DOHH2 (cell line): ENCODE data around the gene PKDCC.

Experiments
- EZH2phosphoT487 ChIP-seq: fragments of 200-600 bp; sonication (generic); IDR thresholded peaks from 2 replicates; pipeline ENCODE4 v1.6.1; 2017; ENCODE audit warnings: borderline replicate concordance, mild to moderate bottlenecking, antibody characterized with exemption, low read length, moderate library complexity, mixed read lengths
- TF ChIP-seq, protein P1 (sequence below): fragments of 200-600 bp; sonication (generic); IDR thresholded peaks from one replicate; pipeline ENCODE4 v1.5.1; 2014; ENCODE audit warnings: antibody characterized with exemption, mild to moderate bottlenecking, low read depth, low read length; ENCODE audit not compliant: poor library complexity, severe bottlenecking

DNA sequence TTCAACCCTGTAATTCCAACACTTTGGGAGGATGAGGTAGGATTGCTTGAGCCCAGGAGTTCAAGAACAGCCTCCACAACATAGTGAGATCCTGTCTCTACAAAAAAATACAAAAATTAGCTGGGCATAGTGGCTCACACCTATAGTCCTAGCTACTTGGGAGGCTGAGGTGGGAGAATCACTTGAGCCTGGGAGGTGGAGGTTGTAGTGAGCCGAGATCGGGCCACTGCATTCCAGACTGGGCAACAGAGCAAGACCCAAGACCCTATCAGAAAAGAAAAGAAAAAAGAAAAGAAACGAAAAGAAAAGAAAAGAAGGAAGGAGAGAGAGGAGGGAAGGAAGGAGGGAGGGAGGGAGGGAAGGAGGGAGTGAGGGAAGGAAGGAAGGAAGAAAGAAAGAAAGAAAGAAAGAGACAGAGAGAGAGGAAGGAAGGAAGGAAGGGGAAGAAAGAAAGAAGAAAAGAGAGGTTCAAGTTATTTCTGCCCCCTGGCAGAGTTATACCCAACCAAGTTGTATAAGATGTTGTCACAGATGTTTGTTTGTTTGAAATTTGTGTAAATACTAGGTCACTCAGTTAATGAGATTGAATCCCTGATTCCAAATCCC, 3.9 kb upstream of the PKDCC start:
- TF ChIP-seq, protein P1, sequence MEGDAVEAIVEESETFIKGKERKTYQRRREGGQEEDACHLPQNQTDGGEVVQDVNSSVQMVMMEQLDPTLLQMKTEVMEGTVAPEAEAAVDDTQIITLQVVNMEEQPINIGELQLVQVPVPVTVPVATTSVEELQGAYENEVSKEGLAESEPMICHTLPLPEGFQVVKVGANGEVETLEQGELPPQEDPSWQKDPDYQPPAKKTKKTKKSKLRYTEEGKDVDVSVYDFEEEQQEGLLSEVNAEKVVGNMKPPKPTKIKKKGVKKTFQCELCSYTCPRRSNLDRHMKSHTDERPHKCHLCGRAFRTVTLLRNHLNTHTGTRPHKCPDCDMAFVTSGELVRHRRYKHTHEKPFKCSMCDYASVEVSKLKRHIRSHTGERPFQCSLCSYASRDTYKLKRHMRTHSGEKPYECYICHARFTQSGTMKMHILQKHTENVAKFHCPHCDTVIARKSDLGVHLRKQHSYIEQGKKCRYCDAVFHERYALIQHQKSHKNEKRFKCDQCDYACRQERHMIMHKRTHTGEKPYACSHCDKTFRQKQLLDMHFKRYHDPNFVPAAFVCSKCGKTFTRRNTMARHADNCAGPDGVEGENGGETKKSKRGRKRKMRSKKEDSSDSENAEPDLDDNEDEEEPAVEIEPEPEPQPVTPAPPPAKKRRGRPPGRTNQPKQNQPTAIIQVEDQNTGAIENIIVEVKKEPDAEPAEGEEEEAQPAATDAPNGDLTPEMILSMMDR = no peak
- TF ChIP-seq EZH2phosphoT487 = no peak
